ENCODE results near the gene A2M. TPM values are rescaled to one million over a fixed set of nuclear protein-coding genes. Genes with fewer than 3 reads are reported as not detected.

The A2M gene
- total and polyA plus RNA-seq, 2 experiments from 2014 or later: 0.92 TPM; not detected in 1

GRCh38 chr12:9098463-9099026 lies 17.2 kb downstream of the A2M start:
- H3K27me3 ChIP-seq (ENCODE audit: insufficient read depth): no peaks in the 10 kb centered on the region
- H2AFZ ChIP-seq: no peak overlapping the region
- ATAC-seq: no peak
- no peak for DNase-seq (ENCODE audit: low spot score)
- H3K9me3 Mint-ChIP-seq: no peaks in the 10 kb centered on the region; the same call in 2 of the 3 replicates
- no peak overlapping the region for H3K4me2 ChIP-seq
- no peak overlapping the region for H3K27ac ChIP-seq (ENCODE audit: low read depth)
- H3K9me2 ChIP-seq (ENCODE audit: insufficient read depth): no peaks in the 10 kb centered on the region
- no peaks in the 10 kb centered on the region for H3K79me2 ChIP-seq (replicated peaks; ENCODE audit: insufficient read depth)
- H3K4me3 Mint-ChIP-seq: no peak overlapping the region
- no peaks in the 10 kb centered on the region for H3K4me1 ChIP-seq (ENCODE audit: insufficient read depth)
- no peak overlapping the region for H3K27ac Mint-ChIP-seq
- H3K36me3 ChIP-seq (ENCODE audit: insufficient read depth): no peaks in the 10 kb centered on the region
- peaks cover 2% of the 10 kb centered on the region; the same call in 1 of the 3 replicates for H3K4me1 Mint-ChIP-seq
- no peaks in the 10 kb centered on the region for H3K27me3 Mint-ChIP-seq (ENCODE audit: insufficient read depth, low read depth, poor library complexity)
- H3F3A ChIP-seq (replicated peaks; ENCODE audit: low read depth): no peaks in the 10 kb centered on the region
- no peaks in the 10 kb centered on the region for H3K36me3 Mint-ChIP-seq (ENCODE audit: low read depth)
- no peaks in the 10 kb centered on the region for H4K20me1 ChIP-seq (replicated peaks; ENCODE audit: insufficient read depth)
- no peak overlapping the region for H3K4me3 ChIP-seq
- no peak for TF ChIP-seq EZH2 (IDR thresholded peaks at IDR 0.05; ENCODE audit: low read depth, unreplicated experiment)
- TF ChIP-seq ETS1 (IDR thresholded peaks at IDR 0.05): no peak
- no peak for TF ChIP-seq EZH2phosphoT487 (IDR thresholded peaks at IDR 0.05; ENCODE audit: unreplicated experiment)
- no peak for TF ChIP-seq REST (IDR thresholded peaks at IDR 0.05; ENCODE audit: unreplicated experiment)
- no peak for TF ChIP-seq JUNB (IDR thresholded peaks at IDR 0.05; ENCODE audit: unreplicated experiment)
- TF ChIP-seq POLR2AphosphoS5 (IDR thresholded peaks at IDR 0.05; ENCODE audit: low read depth): no peak
- TF ChIP-seq STAT1 (IDR thresholded peaks at IDR 0.05; ENCODE audit: unreplicated experiment): no peak
- TF ChIP-seq ZNF114 (CRISPR knock-in tag; IDR thresholded peaks at IDR 0.05): no peak
- TF ChIP-seq ZNF331 (CRISPR knock-in tag; IDR thresholded peaks at IDR 0.05; ENCODE audit: low read depth): no peak
- no peak for TF ChIP-seq CREB1 (CRISPR knock-in tag; IDR thresholded peaks at IDR 0.05; ENCODE audit: low read depth)
- TF ChIP-seq NANOG (IDR thresholded peaks at IDR 0.05; ENCODE audit: borderline replicate concordance): no peak
- no peak for TF ChIP-seq ZNF462 (CRISPR knock-in tag; IDR thresholded peaks at IDR 0.05)

All from GM23338 (cell line).